Upper lobe of left lung (tissue), 4 donors: ENCODE measurements around the gene DGCR6.
"Not testable (repeated sequence)": the region's sequence is repeated elsewhere in the genome, so short reads cannot be mapped to it uniquely, and the experiment has no call there.

Experiments
- CTCF ChIP-seq, 6 experiments: fragments of 450-650 bp in 4 of 6; fragments of 200-600 bp in 2 of 6; sonication (generic) in 2 of 6; IDR thresholded peaks; one replicate each; pipeline ENCODE4 v1.5.1; 2016 to 2019; ENCODE audit warnings: antibody characterized with exemption in 6 of 6
- EP300 ChIP-seq, 4 donors: sonication (generic); formaldehyde crosslinking; IDR thresholded peaks; one replicate each; pipeline ENCODE4 v1.5.1; 2017; ENCODE audit warnings: antibody characterized with exemption in 4 of 4, control low read depth in 2 of 4
- POLR2A ChIP-seq, 4 donors: fragments of 450-650 bp; IDR thresholded peaks; one replicate each; pipeline ENCODE4 v1.5.1; 2016 to 2017; ENCODE audit warnings: antibody characterized with exemption in 4 of 4, mild to moderate bottlenecking in 2 of 4
- POLR2AphosphoS5 ChIP-seq, 2 donors: sonication (generic); formaldehyde crosslinking; IDR thresholded peaks; one replicate each; pipeline ENCODE4 v1.5.1; 2017; ENCODE audit warnings: antibody characterized with exemption in 2 of 2

- not testable (repeated sequence) for TF ChIP-seq POLR2A, CTCF, EP300, POLR2AphosphoS5 (IDR thresholded peaks at IDR 0.05)
Measured at GRCh38 chr22:18947105-18947504, 41.0 kb downstream of the DGCR6 start.
